ENCODE results near the gene TRIOBP. TPM values are rescaled to one million over a fixed set of nuclear protein-coding genes. Genes with fewer than 3 reads are reported as not detected.
A peak's percentile ranks its signal among the peaks of the same experiment; 100 is the strongest.

Gene TRIOBP
- total RNA-seq, 1 experiment from 2014 or later = 45.7 TPM

DNA sequence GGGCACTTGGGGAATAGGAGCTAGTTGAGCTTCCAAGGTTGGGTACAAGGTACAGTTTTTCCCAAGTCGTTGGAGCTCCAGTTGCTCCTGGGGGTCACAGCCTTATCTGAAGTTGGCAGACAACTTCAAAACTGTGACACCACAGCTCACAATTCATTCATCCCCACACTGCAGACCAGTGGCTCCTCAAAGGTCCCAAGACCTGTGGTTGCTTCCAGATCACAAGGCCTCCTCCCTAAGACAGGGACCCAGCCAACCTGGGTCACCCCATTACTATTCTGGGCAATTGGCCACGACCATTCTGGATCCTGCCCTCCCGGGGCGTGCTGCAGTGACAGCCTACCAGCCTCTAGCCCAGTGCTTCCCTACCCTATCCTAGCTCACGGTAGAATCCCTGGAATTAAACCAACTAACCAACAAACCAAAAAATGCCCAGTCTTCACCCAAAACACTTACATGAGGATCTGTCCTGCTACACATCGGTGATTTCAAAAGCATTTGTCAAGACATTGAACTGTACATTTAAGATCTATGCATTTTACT lies 39.2 kb upstream of the TRIOBP start:
- BruUV-seq (replicated peaks) = TSS peak; percentile 100
- TF ChIP-seq, protein P1, sequence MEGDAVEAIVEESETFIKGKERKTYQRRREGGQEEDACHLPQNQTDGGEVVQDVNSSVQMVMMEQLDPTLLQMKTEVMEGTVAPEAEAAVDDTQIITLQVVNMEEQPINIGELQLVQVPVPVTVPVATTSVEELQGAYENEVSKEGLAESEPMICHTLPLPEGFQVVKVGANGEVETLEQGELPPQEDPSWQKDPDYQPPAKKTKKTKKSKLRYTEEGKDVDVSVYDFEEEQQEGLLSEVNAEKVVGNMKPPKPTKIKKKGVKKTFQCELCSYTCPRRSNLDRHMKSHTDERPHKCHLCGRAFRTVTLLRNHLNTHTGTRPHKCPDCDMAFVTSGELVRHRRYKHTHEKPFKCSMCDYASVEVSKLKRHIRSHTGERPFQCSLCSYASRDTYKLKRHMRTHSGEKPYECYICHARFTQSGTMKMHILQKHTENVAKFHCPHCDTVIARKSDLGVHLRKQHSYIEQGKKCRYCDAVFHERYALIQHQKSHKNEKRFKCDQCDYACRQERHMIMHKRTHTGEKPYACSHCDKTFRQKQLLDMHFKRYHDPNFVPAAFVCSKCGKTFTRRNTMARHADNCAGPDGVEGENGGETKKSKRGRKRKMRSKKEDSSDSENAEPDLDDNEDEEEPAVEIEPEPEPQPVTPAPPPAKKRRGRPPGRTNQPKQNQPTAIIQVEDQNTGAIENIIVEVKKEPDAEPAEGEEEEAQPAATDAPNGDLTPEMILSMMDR (IDR thresholded peaks at IDR 0.05; ENCODE audit: unreplicated experiment) = no peak
- Mint-ChIP-seq H3K9me3 (ENCODE audit: unreplicated experiment) (no peaks in the 10 kb centered on the region), H3K36me3 (ENCODE audit: insufficient read depth, unreplicated experiment) (peaks cover 18% of the 10 kb centered on the region), H3K27ac (ENCODE audit: low read depth, unreplicated experiment) (peak overlapping the region; percentile 87), H3K4me1 (ENCODE audit: insufficient read depth, unreplicated experiment) (peaks cover 22% of the 10 kb centered on the region), H3K4me3 (ENCODE audit: unreplicated experiment) (peak overlapping the region; percentile 89), H3K27me3 (ENCODE audit: insufficient read depth, unreplicated experiment) (no peaks in the 10 kb centered on the region)
- ChIA-PET CTCF (interaction anchor here (0.6 to 5.2 kb wide), 7 partner anchors 12 to 204 kb away, joined by 3 to 44 read pairs (median 3); no protein-coding TSS in a partner anchor), POLR2A (interaction anchor here (0.7 to 3.6 kb wide), 31 partner anchors 9 to 239 kb away, joined by 3 to 49 read pairs (median 5); partner anchors contain the start of genes ANKRD54, GCAT, GGA1 and LGALS1)
- intact Hi-C loops (cut with micrococcal nuclease) = loop anchor here (1.0 to 2.0 kb wide), 2 partner anchors 14 to 19 kb away; no protein-coding TSS in a partner anchor
- DNase-seq (ENCODE audit: unreplicated experiment) = no peak

GRCh38 chr22:37658133-37659065 lies 38.4 kb upstream of the TRIOBP start, which contains the start of gene PDXP:
Gene PDXP, plus strand, starts transcription at chr22:37658723. Its CDS starts 60 bp downstream, at chr22:37658783.
- TF ChIP-seq, protein P1 (IDR thresholded peaks at IDR 0.05; ENCODE audit: unreplicated experiment) = no peak
- no peaks in the 10 kb centered on the region for H3K27me3 Mint-ChIP-seq (ENCODE audit: insufficient read depth, unreplicated experiment)
- H3K4me1 Mint-ChIP-seq (ENCODE audit: insufficient read depth, unreplicated experiment) = peaks cover 22% of the 10 kb centered on the region
- H3K9me3 Mint-ChIP-seq (ENCODE audit: unreplicated experiment) = no peaks in the 10 kb centered on the region
- intact Hi-C loops (cut with micrococcal nuclease) = loop anchor here (1.0 to 2.0 kb wide), 2 partner anchors 15 to 18 kb away; no protein-coding TSS in a partner anchor
- CTCF ChIA-PET = interaction anchor here (0.6 to 5.2 kb wide), 6 partner anchors 11 to 203 kb away, joined by 3 to 44 read pairs (median 3); no protein-coding TSS in a partner anchor
- peaks cover 18% of the 10 kb centered on the region for H3K36me3 Mint-ChIP-seq (ENCODE audit: insufficient read depth, unreplicated experiment)
- no TSS peak for BruUV-seq (replicated peaks)
- H3K27ac Mint-ChIP-seq (ENCODE audit: low read depth, unreplicated experiment) = peak within 1 kb of the TSS; percentile 87
- POLR2A ChIA-PET = interaction anchor here (0.6 to 3.6 kb wide), 40 partner anchors 8 to 740 kb away, joined by 3 to 49 read pairs (median 4); partner anchors contain the start of genes ANKRD54, C22orf23, GCAT and GGA1
- H3K4me3 Mint-ChIP-seq (ENCODE audit: unreplicated experiment) = peak within 1 kb of the TSS; percentile 89
- DNase-seq (ENCODE audit: unreplicated experiment) = peak; percentile 100

DNA sequence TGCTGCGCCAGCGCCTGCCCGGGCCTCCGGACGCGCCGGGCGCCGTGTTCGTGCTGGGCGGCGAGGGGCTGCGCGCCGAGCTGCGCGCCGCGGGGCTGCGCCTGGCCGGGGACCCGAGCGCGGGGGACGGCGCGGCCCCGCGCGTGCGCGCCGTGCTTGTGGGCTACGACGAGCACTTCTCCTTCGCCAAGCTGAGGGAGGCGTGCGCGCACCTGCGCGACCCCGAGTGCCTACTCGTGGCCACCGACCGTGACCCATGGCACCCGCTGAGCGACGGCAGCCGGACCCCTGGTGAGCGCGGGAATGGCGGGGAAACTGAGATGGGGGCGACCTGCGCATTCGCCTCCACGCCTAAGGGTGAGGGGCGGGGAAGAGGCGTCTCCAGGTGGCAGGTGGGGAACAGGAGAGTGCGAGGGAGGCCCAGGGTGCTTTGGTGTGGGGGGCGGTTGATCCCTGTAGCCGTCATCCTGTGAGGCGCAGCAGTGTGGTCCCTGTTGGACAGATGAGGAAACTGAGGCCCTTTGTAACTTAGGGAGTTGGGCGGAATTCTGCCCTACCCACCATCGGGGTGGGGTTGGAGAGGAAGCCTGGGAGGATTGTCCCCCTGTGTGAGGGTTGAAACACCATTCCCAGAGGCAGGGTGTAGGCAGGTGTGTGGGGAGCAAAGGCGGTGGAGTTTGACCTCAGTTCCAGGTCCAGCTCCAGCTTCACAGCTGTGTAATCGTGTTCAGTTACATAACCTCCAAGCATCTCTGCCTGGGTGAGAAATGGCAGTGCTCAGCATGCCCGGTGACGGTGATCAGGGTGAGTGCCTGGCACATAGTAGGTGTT lies 37.6 kb upstream of the TRIOBP start:
- ChIA-PET CTCF (interaction anchor here (0.6 to 5.2 kb wide), 4 partner anchors 11 to 88 kb away, joined by 3 to 30 read pairs (median 4); no protein-coding TSS in a partner anchor), POLR2A (interaction anchor here (0.6 to 3.6 kb wide), 17 partner anchors 9 to 294 kb away, joined by 3 to 49 read pairs (median 10); partner anchors contain the start of genes C22orf23, GCAT, GGA1 and LGALS1)
- no TSS peak for BruUV-seq (replicated peaks)
- Mint-ChIP-seq H3K27ac (ENCODE audit: low read depth, unreplicated experiment) (no peak overlapping the region), H3K4me1 (ENCODE audit: insufficient read depth, unreplicated experiment) (peaks cover 22% of the 10 kb centered on the region), H3K9me3 (ENCODE audit: unreplicated experiment) (no peaks in the 10 kb centered on the region), H3K27me3 (ENCODE audit: insufficient read depth, unreplicated experiment) (no peaks in the 10 kb centered on the region), H3K36me3 (ENCODE audit: insufficient read depth, unreplicated experiment) (peaks cover 22% of the 10 kb centered on the region), H3K4me3 (ENCODE audit: unreplicated experiment) (peak overlapping the region; percentile 89)
- intact Hi-C loops (cut with micrococcal nuclease) = loop anchor here (2.0 kb wide), 1 partner anchor 18 kb away; no protein-coding TSS in a partner anchor
- TF ChIP-seq, protein P1 (IDR thresholded peaks at IDR 0.05; ENCODE audit: unreplicated experiment) = no peak
- DNase-seq (ENCODE audit: unreplicated experiment) = no peak

All from MCF 10A (cell line).